HG03064 (cell line): ENCODE data around the gene ITIH1.
A peak's percentile ranks its signal among the peaks of the same experiment; 100 is the strongest.
"Not testable (repeated sequence)": the region's sequence is repeated elsewhere in the genome, so short reads cannot be mapped to it uniquely, and the experiment has no call there.

Experiments used
- ATAC-seq: cut with Tn5 transposase; IDR thresholded peaks from one replicate; pipeline ENCODE4 v1.9.1; 2021; ENCODE audit warnings: low read depth; ENCODE audit not compliant: unreplicated experiment

Gene ITIH1

DNA sequence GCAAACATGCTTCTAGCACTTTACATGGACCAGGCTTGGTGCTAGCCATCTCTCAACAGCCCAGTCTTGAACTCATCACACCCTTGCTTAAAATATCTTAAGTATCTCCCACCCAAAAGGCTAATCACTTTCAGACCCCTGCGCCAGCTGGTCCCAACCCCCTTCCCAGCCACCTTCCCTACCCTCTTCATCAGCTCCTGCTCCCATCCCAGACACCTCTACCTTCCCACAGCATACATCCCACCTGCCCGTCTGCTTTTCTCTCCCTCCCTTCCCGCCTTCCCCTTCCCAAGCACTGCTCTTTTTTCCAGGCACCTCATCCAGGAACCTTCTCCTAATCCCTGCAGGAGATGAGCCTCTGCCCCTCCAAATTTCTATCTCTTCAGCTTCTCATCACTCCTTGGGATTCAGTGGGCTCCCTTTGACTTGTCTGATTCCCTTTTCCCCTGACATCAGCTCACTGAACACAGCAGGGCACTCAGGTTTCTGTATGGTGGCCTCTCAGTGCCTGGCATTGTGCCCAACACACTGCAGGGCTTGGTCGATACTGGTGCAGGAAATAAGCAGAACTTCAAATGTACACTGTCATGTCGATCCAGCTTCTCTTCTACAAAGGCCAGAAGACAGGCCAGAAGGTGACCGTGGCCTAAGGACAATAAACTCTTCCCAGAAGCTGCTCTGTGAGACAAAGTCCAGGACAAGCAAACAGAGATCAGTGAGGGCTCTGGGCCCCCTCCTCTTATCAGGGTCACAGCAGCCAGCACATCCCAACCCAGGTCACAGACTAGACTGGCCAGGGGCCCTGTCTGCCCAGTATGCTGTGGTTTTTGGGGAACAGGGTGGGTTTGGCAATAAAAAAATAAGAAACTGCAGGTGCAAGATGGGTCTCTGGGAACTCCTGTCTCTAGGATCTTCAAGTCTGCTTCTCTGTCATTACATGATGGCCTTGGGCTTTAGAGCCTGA is 2.2 kb upstream of the ITIH1 start:
- ATAC-seq: no peak

DNA sequence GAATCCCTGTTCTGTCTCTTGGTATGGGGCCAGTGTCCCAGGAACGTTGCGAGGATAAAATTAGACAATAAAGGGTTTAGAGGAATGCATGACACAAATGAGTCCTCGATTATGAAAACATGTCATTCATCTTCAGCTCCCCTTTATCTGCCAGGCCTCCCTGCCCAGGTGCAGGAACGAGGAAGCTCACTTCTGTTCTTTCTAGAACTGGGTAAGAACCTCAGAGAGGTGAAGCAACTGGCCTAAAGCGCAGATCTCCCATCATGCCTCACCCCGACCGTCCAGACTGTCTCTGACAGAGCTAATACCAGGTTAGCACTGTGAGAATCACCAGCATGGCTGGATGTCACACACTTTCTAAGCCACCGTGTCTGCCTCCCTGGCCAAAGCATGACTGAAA is 1.5 kb upstream of the ITIH1 start:
- ATAC-seq: no peak

DNA sequence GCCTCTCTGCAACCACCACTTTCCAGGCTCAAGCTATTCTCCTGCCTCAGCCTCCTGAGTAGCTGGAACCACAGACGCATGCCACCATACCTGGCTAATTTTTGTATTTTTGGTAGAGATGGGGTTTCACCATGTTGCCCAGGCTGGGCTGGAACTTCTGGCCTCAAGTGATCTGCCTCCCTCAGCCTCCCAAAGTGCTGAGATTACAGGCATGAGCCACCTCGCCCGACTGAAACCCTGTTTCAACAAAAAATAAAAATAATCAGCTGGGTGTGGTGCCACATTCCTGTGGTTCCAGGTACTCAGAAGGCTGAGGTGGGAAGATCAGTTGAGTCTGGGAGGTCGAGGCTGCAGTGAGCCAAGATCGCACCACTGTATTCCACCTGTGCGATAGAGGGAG is 913 bp upstream of the ITIH1 start:
- ATAC-seq: not testable (repeated sequence)

DNA sequence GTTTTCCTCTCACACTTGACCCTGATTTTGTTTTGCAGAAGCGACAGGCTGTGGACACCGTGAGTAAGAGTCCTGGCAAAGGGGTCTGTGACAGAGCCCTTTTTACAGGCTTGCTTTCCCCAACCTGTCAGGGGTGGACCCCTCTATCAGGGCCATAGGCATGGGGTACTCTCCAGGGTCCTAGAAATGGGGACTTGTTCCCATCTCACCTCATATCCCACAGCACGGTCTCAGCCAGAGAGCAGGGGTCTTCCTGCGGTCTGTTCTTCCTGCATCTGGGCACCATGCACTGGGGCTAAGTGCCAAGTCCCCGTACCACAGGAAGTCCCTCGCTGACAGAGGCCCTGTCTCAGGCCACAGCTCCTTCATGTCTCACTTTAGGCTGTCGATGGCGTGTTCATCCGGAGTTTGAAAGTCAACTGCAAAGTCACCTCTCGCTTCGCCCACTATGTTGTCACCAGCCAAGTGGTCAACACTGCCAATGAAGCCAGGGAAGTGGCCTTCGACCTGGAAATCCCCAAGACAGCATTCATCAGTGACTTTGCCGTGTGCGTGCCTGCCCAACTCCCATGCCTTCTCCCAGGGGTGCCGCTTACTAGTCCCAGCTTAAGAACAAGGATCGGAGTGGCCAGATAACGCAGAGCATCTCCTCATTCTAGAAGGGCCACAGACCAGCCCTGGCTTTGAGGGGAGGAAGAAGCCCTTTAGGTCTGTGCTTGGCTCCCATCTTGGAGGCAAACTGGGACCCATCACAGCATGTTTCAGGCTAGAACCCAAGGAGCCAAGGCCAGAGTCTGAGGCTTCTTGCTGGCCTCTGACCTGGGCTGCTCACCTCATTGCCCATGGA is 783 bp downstream of the ITIH1 start:
- ATAC-seq: no peak

DNA sequence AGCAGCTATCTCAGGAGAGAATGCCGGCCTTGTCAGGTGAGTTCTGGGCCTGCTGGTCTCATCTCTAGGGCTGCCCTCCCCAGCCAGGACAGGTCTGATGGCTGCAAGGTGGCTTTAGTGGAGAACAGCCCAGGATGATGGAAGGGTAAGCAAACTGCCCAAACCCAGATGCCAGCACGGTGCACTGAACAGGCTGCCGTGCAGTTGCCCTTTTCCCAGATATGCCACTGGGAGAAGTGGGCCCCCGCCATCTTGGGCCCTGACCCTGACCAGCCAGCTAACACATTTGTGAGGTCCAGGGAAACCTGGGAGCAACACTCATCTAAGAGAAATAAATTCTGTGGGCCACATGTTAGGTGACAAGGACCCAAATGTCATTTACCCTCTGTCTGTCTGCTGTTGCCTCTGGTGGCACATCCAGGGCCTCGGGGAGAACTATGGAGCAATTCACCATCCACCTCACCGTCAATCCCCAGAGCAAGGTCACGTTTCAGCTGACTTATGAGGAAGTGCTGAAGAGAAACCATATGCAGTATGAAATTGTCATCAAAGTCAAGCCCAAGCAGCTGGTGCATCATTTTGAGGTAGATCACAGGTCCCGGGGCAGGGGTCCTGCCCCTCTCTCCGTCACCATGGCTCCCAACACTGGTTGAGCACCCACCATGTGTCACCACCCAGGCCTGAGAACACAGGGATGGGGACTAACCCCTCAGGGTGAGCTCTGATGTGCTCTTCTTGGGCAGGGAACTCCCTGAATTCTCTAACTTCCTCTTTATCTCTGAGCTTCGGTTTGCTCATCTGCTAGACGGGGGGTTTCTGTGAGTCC is 1.8 kb downstream of the ITIH1 start:
- peak; percentile 64 for ATAC-seq

DNA sequence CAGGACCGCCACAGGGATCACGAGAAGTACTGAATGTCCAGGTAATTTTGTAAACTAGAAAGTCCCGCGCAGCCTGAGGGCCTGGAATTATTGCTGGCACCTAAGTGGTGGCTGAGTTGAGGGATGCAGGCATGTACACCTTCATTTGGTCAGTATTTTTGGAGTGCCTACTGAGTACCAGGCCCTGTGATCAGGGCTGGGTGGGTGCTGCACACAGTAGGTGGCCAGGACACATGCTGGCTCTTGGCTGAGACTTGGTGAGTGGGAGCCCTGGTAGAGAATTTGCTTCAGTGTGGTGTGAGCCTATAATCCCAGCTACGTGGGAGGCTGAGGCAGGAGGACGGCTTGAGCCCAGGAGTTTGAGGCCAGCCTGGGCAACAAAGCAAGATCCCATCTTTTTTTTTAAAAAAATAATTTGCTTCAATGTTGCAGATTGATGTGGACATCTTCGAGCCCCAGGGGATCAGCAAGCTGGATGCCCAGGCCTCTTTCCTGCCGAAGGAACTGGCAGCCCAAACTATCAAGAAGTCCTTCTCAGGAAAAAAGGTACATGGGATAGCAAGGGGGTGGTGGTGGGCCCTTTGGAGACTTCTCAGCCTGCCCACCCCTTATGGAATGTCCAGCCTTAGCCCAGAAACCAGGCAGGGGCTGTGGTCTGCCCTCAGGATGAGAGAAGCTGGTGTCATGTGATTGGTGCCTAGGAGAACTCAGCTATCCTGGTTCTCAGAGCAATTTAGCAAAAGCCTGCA is 2.6 kb downstream of the ITIH1 start:
- ATAC-seq: no peak

DNA sequence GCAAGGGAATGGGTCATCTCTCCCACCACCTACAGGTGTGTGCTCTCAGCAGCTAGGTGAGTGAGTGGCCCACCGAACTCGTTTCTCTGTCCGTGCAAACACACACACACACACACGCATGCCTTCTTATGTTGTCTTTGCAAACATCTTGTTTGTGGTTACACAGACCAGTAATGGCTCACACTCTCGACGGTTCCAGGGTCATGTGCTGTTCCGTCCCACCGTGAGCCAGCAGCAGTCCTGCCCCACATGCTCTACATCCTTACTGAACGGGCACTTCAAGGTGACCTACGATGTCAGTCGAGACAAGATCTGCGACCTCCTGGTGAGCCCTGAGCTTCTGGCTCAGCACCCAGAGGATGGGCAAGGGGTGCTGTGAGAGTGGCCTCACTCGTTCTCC is 4.3 kb downstream of the ITIH1 start:
- no peak for ATAC-seq

DNA sequence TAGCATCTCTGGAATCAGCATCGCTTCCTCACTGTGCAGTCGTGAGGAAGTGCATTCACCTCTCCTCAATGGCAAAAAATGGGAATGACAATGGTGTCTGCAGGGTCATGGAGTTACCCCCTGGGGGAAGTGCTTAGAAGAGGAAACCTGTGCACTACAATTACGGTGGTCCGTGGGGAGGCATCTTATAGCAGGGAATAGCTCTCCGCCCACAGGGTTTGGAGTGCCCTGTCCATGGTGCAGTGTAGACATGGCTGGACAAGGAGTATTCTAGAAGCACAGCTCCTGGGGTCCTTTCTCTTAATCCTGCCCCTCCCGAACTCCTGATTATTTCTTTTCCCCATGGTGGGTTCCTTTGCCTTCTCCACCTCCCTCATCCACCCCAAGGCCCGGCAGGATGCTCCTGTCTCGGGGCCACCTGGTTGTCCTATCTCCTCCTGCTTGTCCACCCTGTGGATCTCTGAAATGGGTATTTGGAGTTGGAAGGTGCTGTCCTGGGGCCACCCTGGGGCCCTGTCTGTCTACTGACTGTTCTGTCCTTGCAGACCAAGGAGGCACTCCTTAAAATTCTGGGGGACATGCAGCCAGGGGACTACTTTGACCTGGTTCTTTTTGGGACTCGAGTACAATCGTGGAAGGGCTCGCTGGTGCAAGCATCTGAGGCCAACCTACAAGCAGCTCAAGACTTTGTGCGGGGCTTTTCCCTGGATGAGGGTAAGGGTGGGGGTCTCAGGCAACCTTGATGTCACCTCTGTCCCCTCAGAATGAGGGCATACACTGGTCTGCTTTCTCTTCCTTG is 5.2 kb downstream of the ITIH1 start:
- no peak for ATAC-seq

DNA sequence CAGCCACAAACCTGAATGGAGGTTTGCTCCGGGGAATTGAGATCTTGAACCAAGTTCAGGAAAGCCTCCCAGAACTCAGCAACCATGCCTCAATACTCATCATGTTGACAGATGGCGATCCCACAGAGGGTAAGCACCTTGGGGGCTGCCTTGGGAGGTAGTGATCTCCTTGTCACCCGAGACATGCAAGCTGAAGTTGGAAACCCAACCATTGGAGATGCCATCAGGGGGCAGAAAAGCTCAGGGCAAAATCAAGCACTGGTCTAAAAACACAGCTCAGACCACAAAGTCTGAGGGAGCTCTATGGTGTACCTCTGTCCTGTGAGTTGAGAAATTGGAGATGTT is 5.8 kb downstream of the ITIH1 start:
- no peak for ATAC-seq

DNA sequence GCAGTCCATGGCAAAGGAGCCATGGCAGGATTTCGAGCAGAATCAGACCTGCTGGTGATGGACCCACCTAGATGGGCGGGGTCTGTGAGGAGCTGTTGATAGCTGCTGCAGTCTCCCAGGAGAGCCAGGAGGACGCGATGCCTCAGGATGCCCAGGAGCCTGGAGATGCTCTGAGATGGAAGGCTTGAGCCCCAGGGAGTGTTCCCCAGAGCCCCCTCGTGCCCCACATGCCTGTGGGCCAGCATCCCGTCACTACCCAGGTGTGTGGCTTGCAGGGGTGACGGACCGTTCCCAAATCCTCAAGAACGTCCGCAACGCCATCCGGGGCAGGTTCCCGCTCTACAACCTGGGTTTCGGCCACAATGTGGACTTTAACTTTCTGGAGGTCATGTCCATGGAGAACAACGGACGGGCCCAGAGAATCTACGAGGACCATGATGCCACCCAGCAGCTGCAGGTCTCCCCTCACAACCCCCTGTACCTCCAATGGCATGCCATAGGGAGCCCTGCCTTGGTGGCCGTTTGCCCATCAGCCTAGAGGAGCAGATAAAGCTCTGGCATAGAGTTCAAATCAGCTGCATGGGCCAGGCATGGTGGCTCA is 6.7 kb downstream of the ITIH1 start:
- no peak for ATAC-seq

DNA sequence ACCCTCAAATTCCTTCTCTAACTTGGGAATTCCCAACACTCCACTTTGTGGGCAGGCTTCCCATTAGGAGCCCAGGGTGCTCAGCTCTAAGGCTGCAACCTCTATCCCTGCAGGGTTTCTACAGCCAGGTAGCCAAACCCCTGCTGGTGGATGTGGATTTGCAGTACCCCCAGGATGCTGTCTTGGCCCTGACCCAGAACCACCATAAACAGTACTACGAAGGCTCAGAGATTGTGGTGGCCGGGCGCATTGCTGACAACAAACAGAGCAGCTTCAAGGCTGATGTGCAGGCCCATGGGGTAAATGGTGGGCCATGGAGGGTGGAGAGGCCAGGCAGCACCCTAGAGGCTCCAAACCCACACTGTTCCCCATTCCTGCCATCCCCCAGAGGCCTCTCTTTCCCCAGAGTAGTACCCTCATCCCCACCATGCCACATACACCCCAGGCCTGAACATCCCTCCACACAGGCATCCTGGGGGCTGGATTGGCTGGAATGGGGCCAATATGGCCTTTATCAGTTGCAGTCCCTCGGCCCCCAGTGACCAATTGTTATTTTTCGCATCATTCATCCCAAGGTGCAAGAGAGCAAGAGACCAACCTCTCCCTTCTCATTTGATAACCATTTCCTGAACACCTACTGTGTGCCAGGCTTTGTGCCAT is 7.7 kb downstream of the ITIH1 start:
- ATAC-seq: no peak

DNA sequence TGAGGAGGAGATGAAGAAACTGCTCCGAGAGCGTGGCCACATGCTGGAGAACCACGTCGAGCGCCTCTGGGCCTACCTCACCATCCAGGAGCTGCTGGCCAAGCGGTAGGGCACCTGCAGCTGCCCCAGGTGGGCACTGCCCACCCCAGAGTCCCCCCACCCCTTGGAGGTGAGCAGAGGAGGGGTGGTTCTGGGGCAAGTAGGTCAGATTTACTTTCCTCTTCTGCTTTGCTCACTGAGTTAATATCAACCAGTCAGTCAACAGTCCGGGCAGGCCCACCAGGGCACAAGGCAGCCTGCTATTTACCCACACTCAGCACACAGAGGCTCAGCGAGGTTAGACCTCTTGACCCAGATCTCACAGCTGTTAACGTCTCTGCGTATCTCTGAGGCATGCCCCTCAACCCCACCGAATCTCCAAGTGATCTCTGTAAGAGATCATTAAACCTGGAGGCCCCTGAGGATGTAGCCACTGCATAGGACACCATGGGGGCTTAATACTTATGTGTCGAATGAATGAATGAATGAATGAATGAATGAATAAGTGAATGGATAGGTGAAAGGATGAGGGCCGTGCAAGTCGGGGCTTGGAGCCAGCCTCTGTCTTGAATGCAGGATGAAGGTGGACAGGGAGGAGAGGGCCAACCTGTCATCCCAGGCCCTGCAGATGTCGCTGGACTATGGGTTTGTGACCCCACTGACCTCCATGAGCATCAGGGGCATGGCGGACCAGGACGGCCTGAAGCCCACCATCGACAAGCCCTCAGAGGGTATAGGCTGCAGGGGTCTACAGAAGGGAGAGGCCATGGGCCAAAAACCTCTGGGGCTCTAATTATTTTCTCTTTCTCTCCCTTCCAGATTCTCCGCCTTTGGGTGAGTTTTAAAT is 9.2 kb downstream of the ITIH1 start:
- no peak for ATAC-seq

DNA sequence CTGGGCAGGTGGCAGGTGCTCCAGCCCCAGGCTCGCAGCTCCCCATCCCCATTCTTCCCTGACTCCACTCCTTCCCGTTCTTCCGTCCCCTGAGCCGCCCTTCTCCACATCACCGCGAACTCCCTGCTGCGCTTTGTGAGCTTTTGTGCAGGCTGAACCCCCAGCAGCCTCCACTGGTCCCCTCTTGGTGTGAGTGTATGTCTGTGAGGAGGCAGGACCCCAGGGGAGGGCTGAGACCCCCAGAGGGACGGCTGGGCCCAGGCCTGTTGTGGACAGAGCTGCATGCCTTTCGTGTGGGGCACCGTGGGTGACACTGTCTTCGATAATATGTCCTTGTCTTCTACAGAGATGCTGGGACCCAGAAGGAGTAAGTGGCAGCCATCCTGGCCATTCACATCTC is 9.8 kb downstream of the ITIH1 start:
- no peak for ATAC-seq

DNA sequence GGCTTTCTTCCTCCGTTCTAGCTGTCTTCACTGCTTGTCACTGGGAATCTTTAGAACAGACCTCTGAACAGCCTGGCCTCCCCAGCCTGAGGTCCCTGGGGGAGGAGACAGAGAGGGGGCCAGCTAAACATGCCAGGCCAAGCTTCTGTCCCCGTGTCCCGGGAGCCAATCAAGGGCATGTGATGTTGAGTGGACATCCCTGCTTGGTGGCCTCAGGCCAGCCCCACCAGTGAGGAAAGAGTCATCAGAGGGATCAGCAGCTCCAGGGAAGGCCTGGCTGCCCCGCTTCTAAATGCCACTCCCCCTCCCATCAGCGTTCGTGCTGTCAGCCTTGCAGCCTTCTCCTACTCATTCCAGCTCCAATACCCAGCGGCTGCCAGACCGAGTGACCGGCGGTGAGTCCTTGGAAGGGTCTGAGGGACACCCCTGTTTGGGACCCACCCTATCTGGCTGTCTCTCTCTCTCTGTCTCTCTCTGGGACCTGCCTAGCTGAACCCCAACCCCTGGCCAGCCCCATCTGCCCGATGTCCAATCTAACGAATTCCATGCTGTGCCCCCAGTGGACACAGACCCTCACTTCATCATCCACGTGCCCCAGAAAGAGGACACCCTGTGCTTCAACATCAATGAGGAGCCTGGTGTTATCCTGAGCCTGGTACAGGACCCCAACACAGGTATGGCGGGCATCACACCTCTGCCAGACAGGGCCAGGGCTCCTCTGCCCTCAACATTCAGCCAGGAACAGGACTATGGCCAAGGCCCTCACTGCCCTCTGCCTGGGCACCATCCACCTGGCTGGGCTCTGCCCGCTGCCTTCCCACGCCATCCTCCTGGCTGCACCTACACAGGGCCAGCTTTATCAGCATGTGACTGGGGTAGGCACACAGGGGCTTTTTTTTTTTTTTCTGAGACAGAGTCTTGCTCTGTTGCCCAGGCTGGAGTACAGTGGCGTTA is 10.6 kb downstream of the ITIH1 start:
- ATAC-seq: no peak

DNA sequence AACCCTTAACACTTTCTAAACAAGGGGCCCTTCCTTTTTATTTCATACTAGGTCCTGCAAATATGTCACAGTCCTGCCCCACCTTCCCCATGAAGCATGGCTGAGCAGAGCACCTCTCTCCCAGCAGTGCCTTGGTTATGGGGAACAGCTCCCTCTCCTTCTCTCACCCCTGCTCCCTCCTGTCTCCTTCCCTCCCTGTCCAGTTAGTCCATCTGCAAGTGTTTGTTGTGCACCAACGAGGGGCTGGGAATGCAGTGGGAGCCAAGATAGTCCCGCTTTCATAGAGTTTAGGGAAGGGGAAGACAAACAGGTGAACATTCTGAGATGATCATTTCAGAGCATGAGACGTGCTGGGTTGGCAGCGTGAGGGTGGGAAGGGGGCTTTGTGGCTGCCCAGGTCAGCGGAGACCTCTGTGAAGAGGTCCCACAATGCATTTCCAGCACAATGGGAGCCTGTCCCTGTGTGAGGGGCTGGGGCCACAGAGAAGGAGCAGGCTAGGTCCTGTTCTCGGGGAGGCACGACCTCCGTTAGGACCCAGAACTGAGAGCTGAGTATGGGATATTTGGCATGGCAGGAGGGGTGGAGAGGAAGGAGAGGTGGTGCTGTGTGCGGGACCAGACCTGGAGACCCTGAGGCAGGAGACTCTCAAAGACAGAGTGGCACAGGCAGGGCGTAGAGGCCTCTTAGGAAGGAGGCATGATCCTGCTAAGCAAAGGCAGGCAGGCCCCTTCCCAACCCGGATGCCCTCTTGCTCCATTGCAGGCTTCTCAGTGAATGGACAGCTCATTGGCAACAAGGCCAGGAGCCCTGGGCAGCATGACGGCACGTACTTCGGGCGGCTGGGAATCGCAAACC is 11.7 kb downstream of the ITIH1 start:
- no peak for ATAC-seq

DNA sequence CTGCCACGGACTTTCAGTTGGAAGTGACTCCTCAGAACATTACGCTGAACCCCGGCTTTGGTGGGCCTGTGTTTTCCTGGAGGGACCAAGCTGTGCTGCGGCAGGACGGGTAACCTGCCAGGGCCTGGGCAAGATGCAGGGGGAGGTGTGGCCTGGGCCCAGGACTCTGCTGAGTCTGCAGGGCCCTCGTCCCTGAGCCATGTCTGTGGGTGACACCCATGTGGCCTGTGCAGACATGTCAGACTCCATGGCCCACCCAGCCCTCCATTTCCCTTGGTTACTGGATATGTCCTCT is 12.3 kb downstream of the ITIH1 start:
- no peak for ATAC-seq
